HCT116 (cell line): ENCODE results near the gene NCCRP1. TPM values are rescaled to one million over a fixed set of nuclear protein-coding genes. Genes with fewer than 3 reads are reported as not detected.

Experiments
- ATAC-seq: fragments of 200-7000 bp; cut with Tn5 transposase; 2 replicates; pipeline ENCODE4 v1.9.1; 2020; ENCODE audit warnings: mild to moderate bottlenecking, moderate library complexity
- BruUV-seq: library from RNA; stranded (reverse); fragments of 400-500 nt; replicated peaks from 2 replicates; lab custom pipeline; 2021; lab: Mats Ljungman, UMichigan
- CTCF ChIA-PET: fragments of 300-600 bp; sonication (Branson Sonifier 250); formaldehyde crosslinking; loops from one replicate; lab custom pipeline; 2021; ENCODE audit warnings: antibody characterized with exemption; lab: Charles Lee
- POLR2A ChIA-PET: fragments of 300-600, 350-600 bp; sonication (Branson Sonifier 250); formaldehyde crosslinking; loops from one replicate; lab custom pipeline; 2021; ENCODE audit warnings: antibody characterized with exemption; lab: Charles Lee
- RAD21 ChIA-PET, 2 experiments: fragments of 300-600 bp; sonication (Branson Sonifier 250); formaldehyde crosslinking; loops; one replicate each; lab custom pipeline; 2023; ENCODE audit warnings: low total read pairs in 2 of 2; ENCODE audit not compliant: uncharacterized antibody in 2 of 2, unreplicated experiment in 2 of 2, low non-redundant PET in 1 of 2; lab: Charles Lee
- DNase-seq: peaks from one replicate; pipeline ENCODE4 v3.0.0-alpha.2; 2010; ENCODE audit warnings: low read depth, low spot score
- H2AFZ ChIP-seq: fragments of 200-600 bp; shearing (Covaris generic), sonication (generic); 2 replicates; pipeline ENCODE4 v1.6.1; 2017; ENCODE audit warnings: low read depth, mixed run types, mixed read lengths, antibody characterized with exemption, low read length; ENCODE audit not compliant: poor library complexity, severe bottlenecking
- H3K27ac ChIP-seq: 2 replicates; pipeline ENCODE4 v1.5.1; 2012; ENCODE audit warnings: low read depth, low read length
- H3K27me3 ChIP-seq: fragments of 200-600 bp; sonication (generic); 2 replicates; pipeline ENCODE4 v1.6.1; 2016; ENCODE audit warnings: mixed run types, low read length, mixed read lengths; ENCODE audit not compliant: insufficient read depth
- H3K36me3 ChIP-seq, 2 experiments: fragments of 200-500 bp in 1 of 2; fragments of 200-600 bp in 1 of 2; sonication (Bioruptor generic) in 1 of 2; sonication (generic) in 1 of 2; 2 replicates each; pipeline versions ENCODE4 v1.5.1 to v1.6.1; 2014 to 2016; ENCODE audit warnings: low read length in 2 of 2, inconsistent platforms in 1 of 2, mixed read lengths in 1 of 2, mixed run types in 1 of 2; ENCODE audit not compliant: insufficient read depth in 2 of 2, control insufficient read depth in 1 of 2
- H3K4me1 ChIP-seq, 2 experiments: fragments of 200-600 bp in 1 of 2; sonication (generic) in 1 of 2; 2 replicates each; pipeline versions ENCODE4 v1.5.1 to v1.6.1; 2012 to 2017; ENCODE audit warnings: low read length in 2 of 2, inconsistent platforms in 1 of 2, mild to moderate bottlenecking in 1 of 2, mixed read lengths in 1 of 2, mixed run types in 1 of 2, moderate library complexity in 1 of 2; ENCODE audit not compliant: insufficient read depth in 2 of 2, control insufficient read depth in 1 of 2
- H3K4me2 ChIP-seq: fragments of 200-600 bp; sonication (generic); 2 replicates; pipeline ENCODE4 v1.6.1; 2017; ENCODE audit warnings: mixed run types, low read length, mixed read lengths
- H3K4me3 ChIP-seq, 2 experiments: fragments of 200-600 bp in 1 of 2; sonication (generic) in 1 of 2; replicated peaks in 1 of 2; 2 replicates each; pipeline ENCODE4 v1.5.1; 2011 to 2016; ENCODE audit warnings: low read length in 2 of 2, control low read depth in 1 of 2, low read depth in 1 of 2, mild to moderate bottlenecking in 1 of 2, mixed read lengths in 1 of 2, mixed run types in 1 of 2
- H3K79me2 ChIP-seq: fragments of 200-600 bp; sonication (generic); 2 replicates; pipeline ENCODE4 v1.6.1; 2017; ENCODE audit warnings: mild to moderate bottlenecking, mixed run types, low read length, moderate library complexity, mixed read lengths; ENCODE audit not compliant: insufficient read depth
- H3K9ac ChIP-seq: fragments of 200-600 bp; sonication (generic); 2 replicates; pipeline ENCODE4 v1.6.1; 2016; ENCODE audit warnings: low read length, mixed read lengths
- H3K9me2 ChIP-seq: fragments of 200-600 bp; sonication (generic), shearing (Covaris generic); 2 replicates; pipeline ENCODE4 v1.6.1; 2017; ENCODE audit warnings: mixed run types, mild to moderate bottlenecking, moderate library complexity; ENCODE audit not compliant: insufficient read depth
- H3K9me3 ChIP-seq, 2 experiments: fragments of 200-500 bp in 1 of 2; fragments of 200-600 bp in 1 of 2; sonication (Bioruptor generic) in 1 of 2; sonication (generic) in 1 of 2; 2 replicates each; pipeline ENCODE4 v1.6.1; 2014 to 2017; ENCODE audit warnings: low read length in 2 of 2, mixed read lengths in 2 of 2, inconsistent platforms in 1 of 2, low read depth in 1 of 2, mild to moderate bottlenecking in 1 of 2, mixed run types in 1 of 2, moderate library complexity in 1 of 2; ENCODE audit not compliant: control insufficient read depth in 1 of 2, insufficient read depth in 1 of 2
- H4K20me1 ChIP-seq: fragments of 200-600 bp; sonication (generic), shearing (Covaris generic); 2 replicates; pipeline ENCODE4 v1.6.1; 2017; ENCODE audit warnings: mixed run types, mild to moderate bottlenecking, moderate library complexity; ENCODE audit not compliant: insufficient read depth
- ATF3 ChIP-seq: IDR thresholded peaks from 2 replicates; pipeline ENCODE4 v1.6.1; 2012
- CBX3 ChIP-seq: IDR thresholded peaks from 2 replicates; pipeline ENCODE4 v1.6.1; 2012; ENCODE audit warnings: low read depth
- EGR1 ChIP-seq: IDR thresholded peaks from 2 replicates; pipeline ENCODE4 v1.6.1; 2012; ENCODE audit warnings: low read depth
- ELF1 ChIP-seq: IDR thresholded peaks from 2 replicates; pipeline ENCODE4 v1.6.1; 2012; ENCODE audit warnings: low read depth, borderline replicate concordance
- EZH2 ChIP-seq: fragments of 200-600 bp; sonication (generic); IDR thresholded peaks from 2 replicates; pipeline ENCODE4 v1.6.1; 2017; ENCODE audit warnings: antibody characterized with exemption, mixed run types
- EZH2phosphoT487 ChIP-seq: fragments of 200-600 bp; IDR thresholded peaks from 2 replicates; pipeline ENCODE4 v1.6.1; 2018; ENCODE audit warnings: antibody characterized with exemption, borderline replicate concordance
- FOSL1 ChIP-seq: IDR thresholded peaks from 2 replicates; pipeline ENCODE4 v1.6.1; 2012; ENCODE audit warnings: low read depth
- JUND ChIP-seq: IDR thresholded peaks from 2 replicates; pipeline ENCODE4 v1.6.1; 2012
- POLR2AphosphoS5 ChIP-seq: IDR thresholded peaks from 2 replicates; pipeline ENCODE4 v1.6.1; 2011; ENCODE audit warnings: mild to moderate bottlenecking, low read depth, low read length, moderate library complexity
- RAD21 ChIP-seq: IDR thresholded peaks from 2 replicates; pipeline ENCODE4 v1.6.1; 2012; ENCODE audit warnings: low read depth, mild to moderate bottlenecking
- SIN3A ChIP-seq: IDR thresholded peaks from 2 replicates; pipeline ENCODE4 v1.6.1; 2012; ENCODE audit warnings: low read depth
- SP1 ChIP-seq: IDR thresholded peaks from 2 replicates; pipeline ENCODE4 v1.6.1; 2012; ENCODE audit warnings: low read depth
- SRF ChIP-seq: IDR thresholded peaks from 2 replicates; pipeline ENCODE4 v1.6.1; 2012; ENCODE audit warnings: low read depth
- TCF7L2 ChIP-seq: IDR thresholded peaks from 2 replicates; pipeline ENCODE4 v1.7.0; 2011; ENCODE audit warnings: borderline replicate concordance, inconsistent platforms; ENCODE audit not compliant: insufficient read depth, insufficient read length; ENCODE audit errors: extremely low read depth
- YY1 ChIP-seq: IDR thresholded peaks from 2 replicates; pipeline ENCODE4 v1.6.1; 2011; ENCODE audit warnings: low read length, low read depth, moderate library complexity, mild to moderate bottlenecking; ENCODE audit not compliant: insufficient replicate concordance; ENCODE audit errors: extremely low read depth
- ZBTB33 ChIP-seq: IDR thresholded peaks from 2 replicates; pipeline ENCODE4 v1.6.1; 2011; ENCODE audit warnings: mild to moderate bottlenecking, low read length, moderate library complexity; ENCODE audit not compliant: insufficient replicate concordance; ENCODE audit errors: extremely low read depth
- ZFX ChIP-seq: fragments of 450-650 bp; IDR thresholded peaks from 2 replicates; pipeline ENCODE4 v1.6.1; 2017
- ZNF274 ChIP-seq: fragments of 200-500 bp; sonication (Bioruptor generic); IDR thresholded peaks from 2 replicates; pipeline ENCODE4 v1.6.1; 2014; ENCODE audit warnings: mild to moderate bottlenecking, low read depth, low read length, inconsistent platforms
- intact Hi-C: fragments of 100-400 bp; cut with micrococcal nuclease; formaldehyde crosslinking; loops from 2 replicates; pipeline ENCODE4 v1.10.0; 2022
- total RNA-seq: library from RNA; stranded (reverse); gene quantifications from one replicate; pipeline ENCODE4 v1.2.1, GENCODE V29; 2021; ENCODE audit not compliant: unreplicated experiment
- TF ChIP-seq, protein P1 (sequence below): IDR thresholded peaks from 2 replicates; pipeline ENCODE4 v1.6.1; 2012
- TF ChIP-seq, protein P2 (sequence below): IDR thresholded peaks from 2 replicates; pipeline ENCODE4 v1.6.1; 2012; ENCODE audit warnings: low read depth

The NCCRP1 gene
- total RNA-seq, 1 experiment from 2014 or later, result 0.12 TPM

DNA sequence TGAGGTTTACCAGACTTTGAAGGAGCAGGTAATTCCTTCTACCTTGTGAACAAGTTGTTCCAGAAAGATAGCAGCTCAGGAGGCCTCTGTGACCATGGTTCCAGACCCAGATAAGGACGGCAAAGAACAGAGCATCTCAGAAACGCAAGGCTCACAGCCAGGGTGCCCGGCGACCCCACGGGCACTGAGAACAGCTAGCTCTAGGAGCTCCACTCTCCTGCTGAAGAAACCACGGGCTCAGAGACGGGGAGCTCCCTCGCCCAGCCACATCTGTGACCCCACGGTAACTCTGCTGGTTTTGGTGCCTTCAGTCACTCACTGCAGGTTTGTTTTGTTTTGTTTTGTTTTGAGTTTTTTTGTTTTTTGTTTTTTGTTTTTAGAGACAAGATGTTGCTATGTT is 16.0 kb upstream of the NCCRP1 start:
- POLR2A ChIA-PET, result no interaction called here
- no peak overlapping the region for H3K27ac ChIP-seq
- CTCF ChIA-PET, result no interaction called here
- TSS peak; percentile 4 for BruUV-seq
- H3K9me2 ChIP-seq, result no peaks in the 10 kb centered on the region
- TF ChIP-seq ATF3, result no peak
- no peak for TF ChIP-seq YY1
- no peak for TF ChIP-seq FOSL1
- no peak for TF ChIP-seq EZH2
- TF ChIP-seq EGR1, result no peak
- no peak; the same call in none of the 2 replicates for TF ChIP-seq POLR2AphosphoS5
- TF ChIP-seq TCF7L2, result no peak
- no peak for TF ChIP-seq SP1
- no peak for TF ChIP-seq RAD21
- no peak for TF ChIP-seq SIN3A
- TF ChIP-seq ZNF274, result no peak
- no peak for TF ChIP-seq JUND
- TF ChIP-seq CBX3, result no peak
- TF ChIP-seq, protein P1, sequence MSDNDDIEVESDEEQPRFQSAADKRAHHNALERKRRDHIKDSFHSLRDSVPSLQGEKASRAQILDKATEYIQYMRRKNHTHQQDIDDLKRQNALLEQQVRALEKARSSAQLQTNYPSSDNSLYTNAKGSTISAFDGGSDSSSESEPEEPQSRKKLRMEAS, result no peak
- TF ChIP-seq SRF, result no peak
- TF ChIP-seq, protein P2, sequence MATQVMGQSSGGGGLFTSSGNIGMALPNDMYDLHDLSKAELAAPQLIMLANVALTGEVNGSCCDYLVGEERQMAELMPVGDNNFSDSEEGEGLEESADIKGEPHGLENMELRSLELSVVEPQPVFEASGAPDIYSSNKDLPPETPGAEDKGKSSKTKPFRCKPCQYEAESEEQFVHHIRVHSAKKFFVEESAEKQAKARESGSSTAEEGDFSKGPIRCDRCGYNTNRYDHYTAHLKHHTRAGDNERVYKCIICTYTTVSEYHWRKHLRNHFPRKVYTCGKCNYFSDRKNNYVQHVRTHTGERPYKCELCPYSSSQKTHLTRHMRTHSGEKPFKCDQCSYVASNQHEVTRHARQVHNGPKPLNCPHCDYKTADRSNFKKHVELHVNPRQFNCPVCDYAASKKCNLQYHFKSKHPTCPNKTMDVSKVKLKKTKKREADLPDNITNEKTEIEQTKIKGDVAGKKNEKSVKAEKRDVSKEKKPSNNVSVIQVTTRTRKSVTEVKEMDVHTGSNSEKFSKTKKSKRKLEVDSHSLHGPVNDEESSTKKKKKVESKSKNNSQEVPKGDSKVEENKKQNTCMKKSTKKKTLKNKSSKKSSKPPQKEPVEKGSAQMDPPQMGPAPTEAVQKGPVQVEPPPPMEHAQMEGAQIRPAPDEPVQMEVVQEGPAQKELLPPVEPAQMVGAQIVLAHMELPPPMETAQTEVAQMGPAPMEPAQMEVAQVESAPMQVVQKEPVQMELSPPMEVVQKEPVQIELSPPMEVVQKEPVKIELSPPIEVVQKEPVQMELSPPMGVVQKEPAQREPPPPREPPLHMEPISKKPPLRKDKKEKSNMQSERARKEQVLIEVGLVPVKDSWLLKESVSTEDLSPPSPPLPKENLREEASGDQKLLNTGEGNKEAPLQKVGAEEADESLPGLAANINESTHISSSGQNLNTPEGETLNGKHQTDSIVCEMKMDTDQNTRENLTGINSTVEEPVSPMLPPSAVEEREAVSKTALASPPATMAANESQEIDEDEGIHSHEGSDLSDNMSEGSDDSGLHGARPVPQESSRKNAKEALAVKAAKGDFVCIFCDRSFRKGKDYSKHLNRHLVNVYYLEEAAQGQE, result no peak
- TF ChIP-seq ELF1, result no peak
- no peak for TF ChIP-seq EZH2phosphoT487
- no peak for TF ChIP-seq ZFX
- no peak for TF ChIP-seq ZBTB33
- peaks cover 0 to 6% of the 10 kb centered on the region in 2 experiments; a peak in 2 of 4 replicates for H3K36me3 ChIP-seq
- DNase-seq (no peak), ATAC-seq (no peak)
- no peaks in the 10 kb centered on the region for H3K27me3 ChIP-seq
- intact Hi-C loops, result no loop called here
- H3K79me2 ChIP-seq, result no peaks in the 10 kb centered on the region
- no peaks in the 10 kb centered on the region for H4K20me1 ChIP-seq
- H3K4me3 ChIP-seq, result no peak overlapping the region
- H3K4me2 ChIP-seq, result no peak overlapping the region
- no peaks in the 10 kb centered on the region for H3K9me3 ChIP-seq
- H2AFZ ChIP-seq, result no peak overlapping the region
- no peaks in the 10 kb centered on the region for H3K4me1 ChIP-seq
- RAD21 ChIA-PET, result no interaction called here
- H3K9ac ChIP-seq, result no peak overlapping the region
